BJ (cell line): ENCODE measurements around the gene PDHB. TPM values are rescaled to one million over a fixed set of nuclear protein-coding genes. Genes with fewer than 3 reads are reported as not detected.

Experiments used
- CTCF ChIA-PET: fragments of 350-600 bp; formaldehyde crosslinking; extraction: SDS; loops from one replicate; lab custom pipeline; 2021; ENCODE audit warnings: antibody characterized with exemption, inconsistent platforms; lab: Yijun Ruan, JAX
- POLR2A ChIA-PET: fragments of 300-600 bp; sonication (Branson Sonifier 250); formaldehyde crosslinking; extraction: SDS; loops from one replicate; lab custom pipeline; 2021; ENCODE audit warnings: antibody characterized with exemption; lab: Charles Lee
- DNase-seq: peaks from one replicate; pipeline ENCODE4 v3.0.0-alpha.2; 2011; ENCODE audit warnings: low read depth
- H3K27me3 ChIP-seq: 2 replicates; pipeline ENCODE4 v1.6.0; 2011; ENCODE audit warnings: low read length; ENCODE audit not compliant: control insufficient read depth, insufficient read depth
- H3K36me3 ChIP-seq: 2 replicates; pipeline ENCODE4 v1.5.1; 2011; ENCODE audit warnings: low read length; ENCODE audit not compliant: control insufficient read depth, insufficient read depth
- H3K4me3 ChIP-seq: 2 replicates; pipeline ENCODE4 v1.5.1; 2011; ENCODE audit warnings: low read depth, mild to moderate bottlenecking, control low read depth, low read length
- CTCF ChIP-seq: IDR thresholded peaks from 2 replicates; pipeline ENCODE4 v1.5.1; 2011; ENCODE audit warnings: low read depth, mild to moderate bottlenecking, control low read depth, inconsistent platforms, low read length, moderate library complexity; ENCODE audit not compliant: insufficient read depth
- polyA plus RNA-seq: library from polyadenylated mRNA; depleted of rRNA; stranded (reverse); fragments of >200 nt; gene quantifications from 2 replicates; pipeline ENCODE4 v1.2.3, GENCODE V29; 2011

The PDHB gene
- polyA plus RNA-seq, 1 experiment, result 86.1 TPM

DNA sequence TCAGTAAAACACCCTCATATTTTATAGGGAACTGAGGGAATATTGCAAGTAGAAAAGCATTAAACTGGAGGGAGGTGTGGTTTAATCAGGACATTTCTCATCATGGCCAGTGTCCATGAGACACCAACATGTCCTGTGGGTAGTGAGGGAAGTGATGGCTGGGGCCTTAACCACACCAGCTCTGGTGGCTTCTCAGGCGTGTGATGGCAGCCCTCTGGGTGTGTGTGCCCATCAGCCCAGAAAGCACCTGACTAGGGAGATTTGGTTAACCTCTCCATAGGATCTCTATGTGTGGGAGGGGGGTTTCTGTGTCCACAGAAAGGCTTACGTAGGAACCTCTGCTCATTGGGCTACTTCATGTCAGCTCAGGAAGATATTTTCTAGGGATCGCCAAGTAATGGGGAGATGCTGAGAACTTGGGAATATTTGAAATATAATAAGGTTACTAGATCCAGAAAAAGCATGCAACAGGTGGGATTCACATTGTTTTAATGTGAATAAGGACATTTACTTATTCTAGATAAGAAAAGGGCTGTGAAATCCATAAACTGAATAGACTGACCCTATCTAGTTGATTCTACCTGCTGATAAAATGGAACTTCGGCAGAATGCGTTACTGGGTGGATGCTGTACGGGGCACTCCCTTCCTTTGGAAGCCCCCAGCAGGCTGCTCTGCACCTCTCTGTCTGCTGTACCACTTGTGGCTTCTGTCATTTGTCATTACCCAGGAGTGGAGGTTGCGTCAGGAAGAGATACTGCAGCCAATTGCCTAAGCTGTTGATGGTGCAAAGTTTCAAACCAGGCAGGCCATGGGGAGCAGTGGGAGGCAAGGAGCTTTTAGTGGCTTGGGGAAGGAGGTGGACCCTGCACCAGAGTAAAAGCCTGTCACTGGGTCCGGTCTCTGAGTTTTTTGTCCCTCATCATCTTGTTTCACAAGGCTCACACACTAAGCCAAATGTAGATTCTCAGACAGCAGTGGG lies 21.5 kb downstream of the PDHB start:
- ChIA-PET CTCF (interaction anchor here (0.6 to 5.7 kb wide), 11 partner anchors 12 to 105 kb away, joined by 3 to 32 read pairs (median 4); partner anchors contain the start of genes HTD2 and RPP14), POLR2A (no interaction called here)
- no peak for TF ChIP-seq CTCF
- H3K36me3 ChIP-seq, result peaks cover 13% of the 10 kb centered on the region
- no peak overlapping the region for H3K4me3 ChIP-seq
- DNase-seq, result no peak
- no peaks in the 10 kb centered on the region for H3K27me3 ChIP-seq

- Histone ChIP-seq H3K27me3 (no peaks in the 10 kb centered on the region), H3K4me3 (no peak overlapping the region), H3K36me3 (peaks cover 10% of the 10 kb centered on the region)
- TF ChIP-seq CTCF, result no peak
- ChIA-PET POLR2A (no interaction called here), CTCF (interaction anchor here (1.0 to 5.7 kb wide), 5 partner anchors 15 to 104 kb away, joined by 3 to 32 read pairs (median 3); partner anchors contain the start of genes HTD2 and RPP14)
- no peak for DNase-seq
Observed at GRCh38 chr3:58411036-58411435, 22.6 kb downstream of the PDHB start.

GRCh38 chr3:58409663-58410062 lies 24.0 kb downstream of the PDHB start:
- ChIA-PET POLR2A (no interaction called here), CTCF (interaction anchor here (5.7 kb wide), 1 partner anchor 103 kb away, joined by 32 read pairs; the partner anchor contains the start of genes HTD2 and RPP14)
- H3K27me3 ChIP-seq, result no peaks in the 10 kb centered on the region
- H3K36me3 ChIP-seq, result peaks cover 10% of the 10 kb centered on the region
- no peak for DNase-seq
- H3K4me3 ChIP-seq, result no peak overlapping the region
- TF ChIP-seq CTCF, result no peak

- no peak overlapping the region for H3K4me3 ChIP-seq
- TF ChIP-seq CTCF, result no peak
- H3K36me3 ChIP-seq, result peaks cover 10% of the 10 kb centered on the region
- ChIA-PET POLR2A (no interaction called here), CTCF (interaction anchor here (5.7 kb wide), 1 partner anchor 102 kb away, joined by 32 read pairs; the partner anchor contains the start of genes HTD2 and RPP14)
- no peak for DNase-seq
- H3K27me3 ChIP-seq, result no peaks in the 10 kb centered on the region
Observed at GRCh38 chr3:58408906-58409305, 24.7 kb downstream of the PDHB start.

GRCh38 chr3:58404396-58404795 lies 29.2 kb downstream of the PDHB start:
- DNase-seq, result no peak
- no peaks in the 10 kb centered on the region for H3K27me3 ChIP-seq
- peaks cover 6% of the 10 kb centered on the region for H3K36me3 ChIP-seq
- TF ChIP-seq CTCF, result no peak
- no peak overlapping the region for H3K4me3 ChIP-seq
- ChIA-PET POLR2A (no interaction called here), CTCF (interaction anchor here (0.9 to 1.3 kb wide), 2 partner anchors 11 to 79 kb away, joined by 3 to 4 read pairs; no protein-coding TSS in a partner anchor)
